Calu3 (cell line): Measurements from ENCODE around the gene FIP1L1. TPM values are rescaled to one million over a fixed set of nuclear protein-coding genes. Genes with fewer than 3 reads are reported as not detected.

ENCODE experiments used
- BruUV-seq: library from RNA; stranded (reverse); fragments of 400-500 nt; replicated peaks from 2 replicates; lab custom pipeline; 2021; lab: Mats Ljungman, UMichigan
- CTCF ChIA-PET: fragments of 300-600 bp; sonication (Branson Sonifier 250); formaldehyde crosslinking; loops from one replicate; lab custom pipeline; 2022; ENCODE audit warnings: antibody characterized with exemption; lab: Charles Lee
- DNase-seq: peaks from one replicate; pipeline ENCODE4 v3.0.0; 2022
- H3K27ac Mint-ChIP-seq: one replicate; pipeline ENCODE4 v1.8.0; 2022; ENCODE audit warnings: mixed read lengths; ENCODE audit not compliant: unreplicated experiment
- H3K27me3 Mint-ChIP-seq: one replicate; pipeline ENCODE4 v1.8.0; 2022; ENCODE audit warnings: mixed read lengths; ENCODE audit not compliant: unreplicated experiment
- H3K36me3 Mint-ChIP-seq: one replicate; pipeline ENCODE4 v1.8.0; 2022; ENCODE audit warnings: mild to moderate bottlenecking, moderate library complexity, mixed read lengths; ENCODE audit not compliant: insufficient read depth, unreplicated experiment
- H3K4me1 Mint-ChIP-seq: one replicate; pipeline ENCODE4 v1.8.0; 2022; ENCODE audit warnings: mild to moderate bottlenecking, low read depth, mixed read lengths; ENCODE audit not compliant: unreplicated experiment
- H3K4me3 Mint-ChIP-seq: one replicate; pipeline ENCODE4 v1.8.0; 2022; ENCODE audit warnings: mild to moderate bottlenecking, low read depth, moderate library complexity, mixed read lengths; ENCODE audit not compliant: unreplicated experiment
- H3K9me3 Mint-ChIP-seq: one replicate; pipeline ENCODE4 v1.8.0; 2022; ENCODE audit warnings: low read depth, mixed read lengths; ENCODE audit not compliant: unreplicated experiment
- intact Hi-C: fragments of 100-400 bp; cut with micrococcal nuclease; formaldehyde crosslinking; loops from one replicate; pipeline ENCODE4 v1.10.0; 2022; ENCODE audit not compliant: unreplicated experiment
- total RNA-seq: library from RNA; stranded (reverse); gene quantifications from 2 replicates; pipeline ENCODE4 v1.2.3, GENCODE V29; 2022
- TF ChIP-seq, protein P1 (sequence below): fragments of 200-600 bp; IDR thresholded peaks from one replicate; pipeline ENCODE4 v1.8.0; 2022; ENCODE audit warnings: antibody characterized with exemption; ENCODE audit not compliant: unreplicated experiment

Gene FIP1L1
- total RNA-seq, 1 experiment from 2014 or later, result 56.3 TPM

DNA sequence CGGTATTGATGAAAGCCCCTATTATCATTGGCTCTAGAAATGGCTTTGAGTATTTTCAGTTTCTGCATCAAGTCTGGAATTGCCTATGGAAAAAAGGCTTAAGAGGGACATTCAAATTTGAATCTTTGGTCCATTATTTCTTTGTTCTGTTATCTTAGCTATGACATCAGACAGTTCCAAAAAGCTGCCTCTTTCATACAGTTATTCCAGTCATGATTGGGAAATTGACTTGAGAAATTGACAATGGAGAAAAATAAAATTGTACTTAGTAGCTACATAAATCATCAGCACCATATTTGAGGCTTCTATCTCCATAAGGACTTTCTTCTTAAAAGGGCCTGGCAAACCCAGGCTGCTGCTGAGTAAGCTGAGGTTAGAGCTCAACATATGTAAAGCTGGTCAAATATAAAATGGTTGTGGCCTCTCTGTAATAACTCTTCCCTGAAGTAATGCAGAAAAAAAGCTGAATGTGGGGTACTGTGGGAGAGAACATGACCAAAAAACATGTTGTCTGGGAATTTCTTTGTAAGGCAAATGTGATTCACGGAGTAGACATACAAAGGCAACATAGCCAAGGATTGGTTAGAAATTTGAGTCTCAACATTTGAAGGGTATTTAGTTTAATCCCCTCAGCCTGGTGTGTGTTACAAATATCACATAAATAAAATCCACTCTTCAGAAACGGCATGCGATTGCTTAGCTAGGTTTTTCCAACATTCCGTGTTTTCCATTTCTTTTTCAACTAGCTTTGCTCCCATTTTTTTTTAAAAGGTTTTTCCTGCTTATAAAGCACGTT is 112.9 kb downstream of the FIP1L1 start:
- no peak for DNase-seq
- TF ChIP-seq, protein P1, sequence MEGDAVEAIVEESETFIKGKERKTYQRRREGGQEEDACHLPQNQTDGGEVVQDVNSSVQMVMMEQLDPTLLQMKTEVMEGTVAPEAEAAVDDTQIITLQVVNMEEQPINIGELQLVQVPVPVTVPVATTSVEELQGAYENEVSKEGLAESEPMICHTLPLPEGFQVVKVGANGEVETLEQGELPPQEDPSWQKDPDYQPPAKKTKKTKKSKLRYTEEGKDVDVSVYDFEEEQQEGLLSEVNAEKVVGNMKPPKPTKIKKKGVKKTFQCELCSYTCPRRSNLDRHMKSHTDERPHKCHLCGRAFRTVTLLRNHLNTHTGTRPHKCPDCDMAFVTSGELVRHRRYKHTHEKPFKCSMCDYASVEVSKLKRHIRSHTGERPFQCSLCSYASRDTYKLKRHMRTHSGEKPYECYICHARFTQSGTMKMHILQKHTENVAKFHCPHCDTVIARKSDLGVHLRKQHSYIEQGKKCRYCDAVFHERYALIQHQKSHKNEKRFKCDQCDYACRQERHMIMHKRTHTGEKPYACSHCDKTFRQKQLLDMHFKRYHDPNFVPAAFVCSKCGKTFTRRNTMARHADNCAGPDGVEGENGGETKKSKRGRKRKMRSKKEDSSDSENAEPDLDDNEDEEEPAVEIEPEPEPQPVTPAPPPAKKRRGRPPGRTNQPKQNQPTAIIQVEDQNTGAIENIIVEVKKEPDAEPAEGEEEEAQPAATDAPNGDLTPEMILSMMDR, result no peak
- CTCF ChIA-PET, result no interaction called here
- no peak overlapping the region for H3K4me3 Mint-ChIP-seq
- no peak overlapping the region for H3K27ac Mint-ChIP-seq
- no peaks in the 10 kb centered on the region for H3K27me3 Mint-ChIP-seq
- H3K4me1 Mint-ChIP-seq, result no peaks in the 10 kb centered on the region
- no TSS peak for BruUV-seq
- intact Hi-C loops, result loop anchor here (5.0 kb wide), 1 partner anchor 312 kb away; no protein-coding TSS in a partner anchor
- no peaks in the 10 kb centered on the region for H3K36me3 Mint-ChIP-seq
- H3K9me3 Mint-ChIP-seq, result no peaks in the 10 kb centered on the region

DNA sequence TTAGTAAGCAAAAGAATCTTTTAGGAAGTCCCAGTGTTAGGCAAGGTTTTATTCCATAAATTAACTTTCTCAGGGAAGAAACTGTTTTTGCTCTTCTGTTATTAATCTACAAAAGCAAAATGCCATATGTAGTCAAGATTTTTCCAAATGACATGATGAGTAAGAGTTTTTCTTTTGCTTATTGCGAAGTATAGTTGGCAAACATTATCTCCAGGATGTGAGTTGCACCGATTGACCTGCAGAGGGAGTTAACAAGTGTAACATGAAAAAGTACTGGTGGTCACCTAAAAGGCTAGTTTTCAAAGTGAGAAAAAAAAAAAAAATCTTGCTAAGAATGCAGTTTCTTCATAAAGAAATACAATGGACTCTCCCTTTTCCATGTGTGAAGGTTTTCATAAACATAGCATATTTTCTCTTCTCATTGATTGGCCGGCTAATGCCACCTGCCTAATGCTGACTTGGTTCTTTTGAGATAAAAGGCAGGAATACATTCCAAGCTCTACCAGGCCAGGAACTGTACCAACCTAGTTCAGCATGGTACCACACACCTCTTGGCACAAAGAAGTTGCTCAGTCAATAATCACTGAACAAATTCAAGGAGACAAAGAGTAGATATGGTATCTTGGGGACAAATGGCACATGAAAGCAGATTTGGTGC is 113.7 kb downstream of the FIP1L1 start:
- H3K27me3 Mint-ChIP-seq, result no peaks in the 10 kb centered on the region
- BruUV-seq, result no TSS peak
- DNase-seq, result peak; percentile 22
- no peaks in the 10 kb centered on the region for H3K9me3 Mint-ChIP-seq
- H3K36me3 Mint-ChIP-seq, result no peaks in the 10 kb centered on the region
- CTCF ChIA-PET, result interaction anchor here (0.7 to 1.1 kb wide), 2 partner anchors 14 to 1394 kb away, joined by 5 read pairs; no protein-coding TSS in a partner anchor
- no peaks in the 10 kb centered on the region for H3K4me1 Mint-ChIP-seq
- H3K27ac Mint-ChIP-seq, result no peak overlapping the region
- H3K4me3 Mint-ChIP-seq, result no peak overlapping the region
- TF ChIP-seq, protein P1, result peak; percentile 44
- intact Hi-C loops, result loop anchor here (5.0 kb wide), 1 partner anchor 311 kb away; no protein-coding TSS in a partner anchor

DNA sequence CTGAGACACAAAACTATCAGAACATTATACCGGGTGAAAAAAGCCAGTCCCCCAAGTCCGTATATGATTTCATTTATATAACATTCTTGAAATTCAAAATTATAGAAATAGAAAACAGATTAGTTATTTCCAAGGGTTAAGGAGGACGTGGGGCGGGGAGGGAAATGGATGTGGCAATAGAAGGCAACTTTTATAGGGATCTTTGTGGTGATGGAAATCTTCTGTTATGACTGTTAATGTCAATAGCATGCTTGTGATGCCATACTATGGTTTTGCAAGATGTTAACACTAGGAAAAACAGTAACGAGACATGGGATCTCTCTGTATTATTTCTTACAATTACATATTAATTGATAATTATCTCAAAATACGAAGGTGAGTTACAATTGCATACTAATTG is 117.4 kb downstream of the FIP1L1 start:
- Mint-ChIP-seq H3K36me3 (no peaks in the 10 kb centered on the region), H3K4me3 (no peak overlapping the region), H3K9me3 (no peaks in the 10 kb centered on the region), H3K4me1 (no peaks in the 10 kb centered on the region), H3K27ac (no peak overlapping the region), H3K27me3 (no peaks in the 10 kb centered on the region)
- DNase-seq, result no peak
- intact Hi-C loops, result loop anchor here (5.0 kb wide), 1 partner anchor 307 kb away; no protein-coding TSS in a partner anchor
- TF ChIP-seq, protein P1, result no peak
- no TSS peak for BruUV-seq
- CTCF ChIA-PET, result interaction anchor here (0.5 kb wide), 1 partner anchor 762 kb away, joined by 3 read pairs; no protein-coding TSS in a partner anchor

DNA sequence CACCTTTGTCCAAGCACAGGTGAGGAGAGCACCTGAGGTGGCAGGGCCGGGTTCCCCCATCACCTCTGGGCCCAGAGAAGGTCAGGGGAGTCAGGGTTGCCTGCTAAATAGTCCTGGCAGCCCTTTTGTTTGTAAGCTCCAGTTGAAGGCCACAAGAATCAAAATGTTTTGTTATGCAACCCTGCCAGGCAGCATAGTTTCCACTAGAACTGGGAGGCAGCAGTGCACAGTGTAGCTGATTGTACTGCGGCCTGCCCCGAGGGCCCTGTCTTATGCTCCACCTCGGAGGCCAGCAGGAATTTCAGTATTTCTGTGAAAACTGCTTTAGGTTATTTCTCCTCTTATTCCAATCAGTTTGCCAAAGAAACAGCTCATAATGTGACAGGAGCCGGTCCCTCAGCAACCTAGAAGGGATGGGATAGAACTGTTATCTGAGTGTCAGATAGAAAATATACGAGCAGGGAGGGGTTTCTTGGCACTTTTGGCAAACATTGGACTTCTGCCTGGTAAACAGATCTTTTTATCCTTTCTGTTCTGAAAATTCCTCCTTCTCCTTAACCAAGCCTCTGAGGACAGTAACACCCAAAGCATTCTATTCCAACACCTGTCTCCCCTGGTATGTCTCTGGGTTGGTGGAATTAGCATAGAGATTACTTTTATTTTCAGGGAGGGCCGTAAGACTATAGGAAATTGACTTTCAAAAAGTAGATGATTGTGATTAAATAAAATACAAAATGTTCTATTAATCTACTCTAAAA is 120.2 kb downstream of the FIP1L1 start:
- Mint-ChIP-seq H3K27me3 (no peaks in the 10 kb centered on the region), H3K27ac (no peak overlapping the region), H3K36me3 (no peaks in the 10 kb centered on the region), H3K9me3 (no peaks in the 10 kb centered on the region), H3K4me1 (no peaks in the 10 kb centered on the region), H3K4me3 (no peak overlapping the region)
- no peak for DNase-seq
- intact Hi-C loops, result no loop called here
- TF ChIP-seq, protein P1, result no peak
- CTCF ChIA-PET, result no interaction called here
- no TSS peak for BruUV-seq
